ENCODE data around the gene PAPPA.

Gene PAPPA

DNA sequence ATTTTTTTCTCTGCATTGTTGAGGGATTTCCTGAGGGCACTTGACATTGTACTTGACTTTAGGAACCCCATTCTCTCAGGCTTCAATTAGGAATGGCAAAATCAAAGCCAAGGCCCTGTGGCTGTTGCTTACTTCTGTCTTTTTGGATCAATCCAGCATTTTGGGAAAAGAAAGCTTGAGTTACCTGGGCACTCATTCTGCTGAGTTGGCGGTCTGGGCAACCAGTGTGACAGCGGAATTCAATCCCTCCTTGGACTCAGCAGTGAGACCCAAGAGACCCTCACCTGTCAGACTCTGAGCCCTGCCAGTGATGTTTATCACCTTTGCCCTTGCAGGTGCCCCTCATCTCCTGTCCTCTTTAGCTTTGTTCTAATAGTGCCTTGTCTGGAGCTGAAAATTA, 225.3 kb downstream of the PAPPA start:
- DNase-seq (ENCODE audit: extremely low read depth in 1 of 2, low read depth in 1 of 2) = no peak

DNA sequence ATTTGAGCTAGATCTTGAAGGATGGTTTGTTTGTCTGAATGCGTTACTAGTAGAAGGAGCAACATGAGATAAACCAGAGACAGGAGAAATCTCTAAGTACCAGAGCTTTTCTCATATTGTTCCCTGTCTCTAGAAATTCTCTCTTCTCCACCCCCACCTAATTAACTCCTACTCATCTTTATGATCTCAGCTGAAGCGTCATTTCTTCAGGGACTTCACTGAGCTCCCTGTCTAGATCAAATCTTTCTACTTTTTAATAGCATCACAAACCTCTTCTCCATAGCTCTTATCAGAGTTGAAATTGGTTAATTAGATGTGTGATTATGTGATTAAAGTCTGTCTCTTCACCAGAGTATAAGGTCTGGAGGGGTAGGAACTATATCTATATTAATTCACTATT, 226.2 kb downstream of the PAPPA start:
- DNase-seq (ENCODE audit: extremely low read depth in 1 of 2, low read depth in 1 of 2) = no peak

DNA sequence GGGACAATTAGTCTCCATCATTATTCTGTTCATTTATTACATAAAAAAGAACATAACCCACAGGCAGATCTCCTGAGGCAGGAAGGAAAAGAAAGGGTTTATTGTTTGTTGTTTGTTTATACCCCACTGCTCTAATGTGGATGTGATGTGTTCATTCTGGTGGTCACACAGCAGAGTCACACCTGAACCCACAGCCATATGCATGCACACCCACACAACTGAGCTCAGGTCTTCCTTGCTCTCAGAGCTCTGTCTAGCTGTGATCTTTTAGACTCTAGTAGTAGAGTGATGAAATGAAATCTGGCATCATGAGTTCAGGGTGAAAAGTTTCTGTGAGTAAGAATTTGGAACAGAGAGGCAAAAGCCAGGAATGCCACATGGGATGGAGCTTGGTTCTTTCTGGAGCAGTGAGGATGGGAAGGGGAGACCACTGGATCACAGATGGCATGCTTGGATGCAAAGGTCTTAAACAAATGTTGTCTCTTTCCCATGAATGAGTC, 227.0 kb downstream of the PAPPA start:
- no peak for DNase-seq (ENCODE audit: extremely low read depth in 1 of 2, low read depth in 1 of 2)

DNA sequence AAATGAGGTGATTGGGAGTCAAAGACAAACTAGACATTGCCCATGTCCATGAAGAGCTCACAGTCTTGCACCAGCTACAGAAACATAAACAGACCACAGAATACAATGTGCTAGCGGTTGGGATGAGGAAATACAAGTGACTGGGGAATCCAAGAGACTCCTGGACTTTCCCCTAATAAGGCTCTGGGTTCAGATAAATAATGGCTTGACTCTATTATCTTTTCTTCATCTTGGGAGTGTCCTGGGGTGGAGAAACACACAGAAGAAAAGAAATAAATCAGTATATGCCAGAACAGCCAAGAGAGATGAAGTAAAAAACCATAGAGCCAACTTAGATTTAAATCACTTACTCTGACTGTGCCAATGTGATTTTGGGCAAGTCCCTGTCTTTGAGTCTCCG, 227.8 kb downstream of the PAPPA start:
- DNase-seq (ENCODE audit: extremely low read depth in 1 of 2, low read depth in 1 of 2) = no peak

DNA sequence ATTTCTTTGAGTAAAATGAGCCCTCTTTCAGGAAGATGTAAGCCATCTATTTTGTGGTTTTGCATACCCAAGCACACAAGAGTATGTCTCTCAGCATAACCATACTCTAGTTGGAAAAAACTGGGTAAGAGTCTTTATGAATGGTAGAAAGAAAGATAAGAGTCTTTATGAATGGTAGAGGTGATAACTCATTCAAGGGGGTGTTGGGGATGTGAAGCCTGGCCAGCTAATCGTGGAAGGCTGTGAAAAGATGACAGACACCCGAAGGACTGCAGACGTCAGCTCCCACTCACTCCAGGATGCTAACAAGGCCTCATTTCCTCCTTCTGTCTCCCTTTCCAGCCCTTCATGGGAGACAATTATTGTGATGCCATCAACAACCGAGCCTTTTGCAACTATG, 228.5 kb downstream of the PAPPA start:
- no peak for DNase-seq (ENCODE audit: extremely low read depth in 1 of 2, low read depth in 1 of 2)

DNA sequence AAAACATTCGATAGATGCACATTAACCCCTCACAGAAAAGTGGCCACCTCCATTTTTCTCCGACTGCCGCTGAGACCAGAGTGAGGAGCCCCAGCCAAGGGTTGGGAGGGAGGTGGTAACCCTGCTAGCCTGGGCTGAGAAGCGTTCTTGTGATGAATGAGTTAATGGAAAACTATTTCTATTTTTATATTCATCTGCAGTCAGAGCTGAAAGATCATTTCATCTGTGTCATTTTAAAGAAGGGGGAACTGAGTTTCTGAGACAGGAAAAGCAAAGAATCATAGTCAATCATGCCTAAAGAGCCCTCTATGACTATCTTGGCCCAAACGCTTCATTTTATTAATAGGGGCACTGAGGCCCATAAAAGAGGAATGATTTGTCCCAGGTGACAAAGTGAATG, 229.5 kb downstream of the PAPPA start:
- no peak for DNase-seq (ENCODE audit: extremely low read depth in 1 of 2, low read depth in 1 of 2)

DNA sequence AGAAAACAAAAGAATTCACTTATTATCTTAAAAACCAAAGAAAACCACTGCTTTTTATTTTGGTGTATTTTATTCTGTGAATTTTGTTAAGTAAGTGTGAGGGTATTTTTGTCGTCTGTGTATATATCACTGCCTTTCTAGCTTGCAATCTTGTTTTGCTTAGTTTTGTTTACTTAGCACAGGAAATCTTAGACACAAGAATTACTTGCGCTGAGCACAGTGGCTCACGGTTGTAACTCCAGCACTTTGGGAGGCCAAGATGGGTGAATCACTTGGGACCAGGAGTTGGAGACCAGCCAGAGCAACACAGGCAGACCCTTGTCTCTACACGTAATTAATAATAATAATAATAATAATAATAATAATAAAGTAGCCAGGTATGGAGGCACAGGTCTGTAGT, 230.3 kb downstream of the PAPPA start:
- DNase-seq (ENCODE audit: extremely low read depth in 1 of 2, low read depth in 1 of 2) = no peak

DNA sequence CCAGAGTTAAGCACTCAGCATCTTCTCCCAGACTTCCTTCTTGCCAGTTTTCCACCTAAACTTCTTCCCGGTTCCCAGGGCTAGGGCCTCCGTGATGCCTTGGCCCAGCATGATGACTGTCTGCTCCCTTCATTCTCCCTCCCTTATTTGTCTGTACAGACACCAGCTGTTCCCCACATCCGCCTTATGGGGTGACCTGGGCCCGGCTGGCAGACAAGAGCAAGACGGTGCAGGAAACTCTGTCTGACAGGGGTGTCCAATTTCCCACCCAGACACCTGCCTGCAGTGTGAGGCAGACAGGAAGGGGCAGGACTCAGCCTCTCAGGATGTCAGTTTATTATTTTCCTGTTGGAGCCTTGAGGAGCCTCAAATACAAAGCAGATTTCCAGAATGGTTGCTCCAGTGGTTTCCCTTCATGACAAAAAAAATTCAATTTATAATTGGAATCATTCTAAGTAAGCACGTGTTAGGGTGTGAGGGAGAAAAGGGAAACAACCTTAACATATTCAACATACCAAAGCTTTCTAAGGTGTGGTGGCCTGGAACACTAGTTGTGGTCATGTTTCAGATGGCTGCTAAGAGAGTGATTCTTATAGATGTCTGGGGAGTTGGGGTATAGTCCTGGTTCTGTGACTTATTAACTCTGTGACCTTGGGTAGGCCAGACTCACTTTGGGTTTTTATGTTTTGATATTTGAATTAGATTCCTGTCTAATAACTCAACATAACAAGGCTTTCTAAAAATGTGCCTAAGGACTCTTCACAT, 234.5 kb downstream of the PAPPA start:
- no peak for DNase-seq (ENCODE audit: extremely low read depth in 1 of 2, low read depth in 1 of 2)

DNA sequence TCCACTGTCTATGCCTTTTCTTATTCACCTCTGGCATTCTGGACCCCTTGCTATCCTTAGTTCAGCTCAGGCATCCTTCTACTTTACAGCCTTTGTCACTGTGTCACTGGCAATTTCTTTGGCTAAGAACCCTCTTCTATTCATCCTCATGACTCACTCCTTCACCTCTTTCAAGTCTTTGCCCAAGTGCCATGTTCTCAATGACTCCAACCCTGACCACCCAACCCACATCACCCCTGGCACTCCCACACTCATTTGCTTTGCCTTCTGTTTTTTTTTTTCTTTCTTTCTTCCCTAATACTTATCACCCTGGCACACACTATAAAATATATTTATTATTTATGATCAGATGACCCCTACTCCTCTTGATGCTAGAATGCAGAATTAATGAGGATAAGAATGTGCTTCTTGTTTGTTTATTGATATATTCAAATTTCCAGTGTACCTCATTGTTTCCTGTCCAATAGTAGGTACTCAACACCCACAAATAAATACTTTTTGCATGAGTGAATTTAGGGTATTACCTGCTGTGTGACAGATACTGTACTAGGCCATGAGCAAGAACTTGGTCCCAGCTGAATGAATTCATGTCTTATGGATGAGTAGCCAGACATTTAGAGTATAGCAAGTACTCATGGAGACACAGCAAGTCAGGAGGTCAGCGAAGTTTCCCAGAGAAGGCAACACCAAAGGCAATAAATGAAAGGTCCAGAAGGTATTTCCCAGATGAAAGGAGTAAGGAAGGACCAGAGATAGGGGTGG, 236.1 kb downstream of the PAPPA start:
- no peak for DNase-seq (ENCODE audit: extremely low read depth in 1 of 2, low read depth in 1 of 2)

DNA sequence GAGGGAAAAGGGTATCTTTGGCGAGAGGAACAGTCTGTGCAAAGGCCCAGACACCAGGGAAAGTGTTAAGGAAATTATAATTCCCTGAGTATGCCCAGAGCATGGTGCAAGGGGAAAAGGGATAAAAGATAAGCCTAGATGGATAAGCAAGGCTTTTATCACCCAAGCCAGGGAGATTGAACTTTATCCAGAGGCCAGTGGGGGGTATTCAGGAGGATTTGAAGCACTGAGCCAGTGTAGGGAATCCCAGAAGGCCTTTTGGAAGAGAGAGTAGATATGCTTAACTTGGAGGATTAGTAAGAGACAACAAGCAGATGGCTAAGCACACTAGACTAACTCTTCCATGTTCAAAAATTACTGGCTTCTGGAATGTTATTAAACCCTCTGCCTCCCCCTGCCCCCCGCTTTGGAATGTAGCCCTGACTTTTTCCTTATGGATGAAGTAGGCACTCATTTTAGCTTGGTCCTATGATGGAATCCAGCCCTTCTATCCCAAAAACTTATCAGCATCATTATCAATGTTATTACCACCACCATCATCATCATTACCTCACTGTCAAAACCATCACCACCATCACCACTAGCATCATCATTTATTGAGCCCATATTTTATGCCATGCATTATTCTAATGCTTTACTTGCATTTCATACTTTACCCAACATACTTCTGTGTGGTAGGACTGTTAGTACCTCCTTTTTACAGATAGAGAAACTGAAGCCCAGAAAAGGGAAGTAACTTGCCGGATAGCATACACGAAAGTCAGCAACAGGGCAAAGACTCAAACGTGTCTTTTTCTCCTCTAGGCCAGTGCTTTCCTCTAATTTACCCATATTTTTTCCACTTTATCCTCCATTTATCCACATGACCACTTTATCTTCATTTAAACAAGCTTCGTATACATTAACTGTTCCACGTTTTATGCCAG, 237.0 kb downstream of the PAPPA start:
- no peak for DNase-seq (ENCODE audit: extremely low read depth in 1 of 2, low read depth in 1 of 2)

DNA sequence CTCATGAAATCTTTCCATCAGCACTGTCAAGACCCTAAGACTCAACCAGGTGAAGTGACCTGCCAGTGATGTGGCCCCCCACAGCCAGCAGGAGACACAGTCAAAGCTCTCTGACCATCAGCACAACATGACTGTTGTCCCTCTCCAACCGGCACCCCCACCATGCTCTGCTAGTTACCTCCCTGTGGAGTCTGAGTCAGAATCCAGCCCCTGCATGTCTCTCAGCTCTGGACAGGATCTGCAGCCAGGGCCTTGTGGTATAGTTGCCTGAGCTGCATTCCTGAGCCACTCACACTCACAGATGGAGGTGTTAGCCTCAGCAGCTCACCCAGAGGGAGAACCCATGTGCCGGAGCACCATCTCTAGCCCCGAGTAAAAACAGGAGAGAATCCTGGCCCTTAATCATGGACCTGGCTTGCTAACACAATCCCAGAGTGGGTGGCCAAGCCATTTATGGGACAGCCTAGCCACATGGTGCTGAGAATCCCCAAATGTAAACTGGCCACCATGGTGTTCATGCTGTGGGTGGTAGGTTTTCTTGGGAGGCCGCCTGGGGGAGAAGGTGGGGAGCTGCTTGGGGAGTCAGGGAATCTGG, 237.8 kb downstream of the PAPPA start:
- no peak for DNase-seq (ENCODE audit: extremely low read depth in 1 of 2, low read depth in 1 of 2)

DNA sequence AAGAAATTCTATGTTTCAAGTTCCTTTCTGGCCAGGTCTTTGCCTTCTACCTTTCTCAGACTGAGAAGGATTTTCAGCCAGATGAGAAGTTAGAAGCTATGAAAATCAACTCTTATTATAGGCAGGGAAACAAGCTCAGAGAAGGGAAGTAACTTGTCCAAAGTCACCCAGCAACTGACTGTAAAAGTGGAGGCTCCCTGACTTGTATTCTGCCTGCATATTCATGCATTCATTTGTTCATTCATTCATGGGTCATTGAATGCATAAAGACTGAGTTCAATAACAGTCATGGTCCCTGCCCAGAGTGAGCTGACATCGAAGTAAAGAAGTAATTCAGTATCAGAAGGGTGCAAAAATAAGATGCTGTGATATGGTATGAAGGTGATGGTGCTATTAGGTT, 239.6 kb downstream of the PAPPA start:
- DNase-seq (ENCODE audit: extremely low read depth in 1 of 2, low read depth in 1 of 2) = no peak

DNA sequence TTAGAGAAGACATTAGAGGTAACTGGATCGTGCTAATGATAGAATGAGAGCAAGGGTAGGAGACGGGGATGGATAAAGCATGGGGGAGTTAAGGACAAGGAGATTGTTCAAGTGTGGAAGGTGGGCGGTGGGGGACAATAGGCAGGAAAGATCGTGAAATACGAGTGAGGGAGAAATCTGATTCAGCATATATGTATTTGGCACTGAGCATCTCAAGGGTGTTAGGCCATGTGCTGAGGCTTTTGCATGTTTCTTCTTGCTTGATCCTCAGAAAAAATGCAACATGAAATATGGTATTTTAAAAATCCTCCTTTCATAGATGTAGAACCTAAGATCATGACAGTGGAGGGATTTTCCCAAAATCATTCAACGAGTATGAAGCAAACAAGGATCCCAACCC, 240.5 kb downstream of the PAPPA start:
- DNase-seq (ENCODE audit: extremely low read depth in 1 of 2, low read depth in 1 of 2) = no peak

DNA sequence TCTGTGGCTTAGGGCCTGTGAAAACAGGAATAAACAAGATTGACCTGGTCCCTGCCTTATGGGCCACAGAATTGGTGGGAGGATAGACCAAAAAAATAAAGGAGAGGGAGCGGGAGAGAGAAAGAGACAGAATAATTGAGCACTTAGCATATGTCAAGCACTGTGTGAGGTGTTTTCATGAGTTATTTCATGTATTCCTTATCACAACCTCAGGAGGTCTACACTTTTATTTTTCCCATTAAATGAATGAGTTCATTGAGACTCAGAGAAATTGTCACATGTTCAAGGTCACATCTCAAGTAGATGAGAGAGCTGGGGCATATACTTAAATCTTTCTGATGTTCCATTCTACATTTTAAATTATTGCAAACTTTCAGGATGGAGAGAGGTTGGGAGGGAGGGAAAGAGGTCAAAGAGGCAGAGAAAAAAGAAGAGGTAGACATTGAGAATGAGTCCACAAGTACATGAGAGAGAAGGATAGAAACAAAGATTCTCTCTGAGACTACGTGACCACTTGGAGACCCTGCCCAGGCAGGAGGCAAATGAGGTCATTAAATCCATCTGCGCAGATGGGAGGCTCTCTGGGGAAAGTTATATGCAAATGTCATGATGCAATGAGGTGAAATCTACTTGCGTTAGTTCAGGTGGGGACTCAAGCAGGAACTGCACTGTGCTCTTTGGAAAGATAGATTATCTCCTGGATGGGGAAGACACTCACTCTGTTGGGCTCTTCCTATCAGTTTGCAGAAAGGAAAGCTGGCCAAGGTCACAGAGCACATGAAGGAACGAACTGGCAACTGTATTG, 241.5 kb downstream of the PAPPA start:
- no peak for DNase-seq (ENCODE audit: extremely low read depth in 1 of 2, low read depth in 1 of 2)

DNA sequence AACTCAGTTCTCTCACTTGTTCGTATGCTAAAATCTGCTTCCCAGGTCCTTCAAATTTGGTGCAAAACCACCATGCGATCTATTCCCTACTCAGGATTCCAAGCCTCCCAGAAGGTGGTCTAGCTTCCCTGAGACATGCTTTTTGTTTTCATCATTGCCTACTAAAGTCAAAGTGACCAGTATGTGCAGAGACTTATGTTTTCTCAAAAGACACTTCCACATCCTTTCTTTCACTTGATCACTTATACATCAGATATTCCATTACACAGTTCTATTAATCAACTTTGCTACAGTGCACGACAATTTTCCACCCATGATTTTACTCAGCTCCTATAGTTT, 242.1 kb downstream of the PAPPA start:
- DNase-seq (ENCODE audit: extremely low read depth in 1 of 2, low read depth in 1 of 2) = no peak

DNA sequence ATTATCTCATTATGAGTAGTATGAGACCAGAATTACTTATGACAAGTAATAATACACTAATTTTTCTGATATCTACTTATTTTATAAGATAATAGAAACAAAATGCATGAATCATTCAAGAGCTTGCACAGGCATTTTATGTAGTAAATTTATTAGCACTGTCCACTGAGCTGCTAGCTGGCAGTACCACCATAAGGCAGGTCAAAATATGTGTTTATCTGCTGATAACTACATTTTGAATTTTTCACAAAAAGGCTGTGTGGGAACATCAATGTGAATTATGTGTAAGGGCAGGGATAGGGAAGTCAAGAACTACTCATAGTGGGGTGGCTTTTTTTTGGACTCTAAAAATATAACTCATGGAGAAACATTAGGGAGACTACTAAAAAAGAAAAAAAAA, 249.6 kb downstream of the PAPPA start:
- DNase-seq (ENCODE audit: extremely low read depth in 1 of 2, low read depth in 1 of 2) = no peak

DNA sequence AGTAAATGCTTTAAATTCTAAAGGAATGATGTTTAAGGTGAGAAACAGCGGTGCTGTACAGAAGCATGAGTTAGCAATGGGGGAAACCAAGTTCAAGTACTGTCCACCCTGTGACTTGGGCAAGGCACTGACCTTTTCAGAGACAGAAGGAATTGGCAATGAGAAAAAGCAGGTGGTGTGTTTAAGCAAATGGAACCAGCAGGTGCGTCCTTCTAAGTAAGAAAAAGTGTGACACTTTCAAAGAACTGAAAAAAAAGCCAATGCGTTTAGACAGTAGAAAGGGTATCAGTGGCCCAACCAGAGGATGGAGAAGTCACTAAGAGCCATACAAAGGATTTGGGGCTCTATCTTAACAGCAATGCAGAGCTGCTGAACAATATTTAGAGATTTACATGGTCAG, 250.6 kb downstream of the PAPPA start:
- no peak for DNase-seq (ENCODE audit: extremely low read depth in 1 of 2, low read depth in 1 of 2)

DNA sequence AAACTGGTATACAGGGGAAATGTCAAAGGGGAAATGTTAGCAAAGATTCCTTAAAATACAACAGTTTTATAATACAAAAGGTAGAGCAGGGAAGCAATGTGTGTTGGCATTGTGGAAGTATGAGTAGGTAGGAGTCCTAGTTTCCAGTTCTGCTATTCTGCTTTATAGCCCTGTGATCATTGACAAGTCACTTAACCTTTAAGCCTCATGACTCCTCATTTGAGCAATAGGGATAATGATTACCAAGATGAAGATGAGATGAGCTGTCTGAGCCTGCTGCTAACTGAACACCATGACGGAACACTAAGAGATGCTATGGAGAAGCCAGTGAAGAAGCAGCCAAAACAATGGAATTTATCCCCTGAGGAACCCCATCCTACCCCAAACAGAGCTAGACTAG, 251.7 kb downstream of the PAPPA start:
- DNase-seq (ENCODE audit: extremely low read depth in 1 of 2, low read depth in 1 of 2) = no peak

DNA sequence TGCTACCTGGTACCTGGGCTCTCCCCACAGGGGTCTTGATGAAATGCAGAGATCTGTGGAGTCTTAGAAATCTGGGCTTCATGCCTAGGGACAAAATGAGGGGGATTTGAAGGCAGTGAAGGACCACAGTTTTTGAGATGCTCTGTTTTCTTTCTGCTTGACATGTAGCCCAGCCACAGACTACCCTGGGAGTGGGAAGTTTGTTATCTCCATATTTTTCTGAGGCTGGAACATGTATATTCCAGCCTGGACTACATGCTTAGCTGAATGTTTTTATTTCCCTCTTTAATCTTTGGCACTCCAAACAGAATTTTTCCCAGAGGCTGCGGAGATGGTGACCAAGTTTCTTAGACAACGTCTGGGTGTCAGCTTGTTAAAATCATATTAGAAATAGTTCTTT, 252.9 kb downstream of the PAPPA start:
- no peak for DNase-seq (ENCODE audit: extremely low read depth in 1 of 2, low read depth in 1 of 2)

DNA sequence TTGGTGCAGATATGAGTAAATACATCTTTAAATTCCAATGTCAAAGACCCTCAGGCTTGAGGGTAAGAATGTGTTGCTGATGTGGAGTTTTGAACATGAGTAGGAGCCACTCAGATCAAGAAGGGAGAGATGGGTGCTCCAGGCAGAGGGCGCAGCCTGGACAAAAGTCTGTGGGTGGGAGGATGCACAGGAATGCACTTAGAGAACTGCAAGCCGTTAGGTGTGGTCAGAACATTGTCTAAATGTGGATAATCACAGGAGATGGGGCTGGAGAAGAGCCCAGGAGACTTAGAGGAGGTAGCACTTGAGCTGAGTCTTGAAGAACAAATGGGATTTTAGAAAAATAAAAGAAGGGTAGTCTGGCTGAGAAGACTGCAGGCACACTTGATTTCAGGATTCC, 255.5 kb downstream of the PAPPA start:
- no peak for DNase-seq (ENCODE audit: extremely low read depth in 1 of 2, low read depth in 1 of 2)
